Placental pericyte (primary cell): ENCODE results near the gene OTOG. TPM values are rescaled to one million over a fixed set of nuclear protein-coding genes. Genes with fewer than 3 reads are reported as not detected.

Experiments
- total RNA-seq: library from RNA; depleted of rRNA; stranded (reverse); fragments of >200 nt; gene quantifications from 2 replicates; pipeline ENCODE4 v1.2.3, GENCODE V29; 2012

OTOG gene
- total RNA-seq, result not detected in 2 replicates

DNA sequence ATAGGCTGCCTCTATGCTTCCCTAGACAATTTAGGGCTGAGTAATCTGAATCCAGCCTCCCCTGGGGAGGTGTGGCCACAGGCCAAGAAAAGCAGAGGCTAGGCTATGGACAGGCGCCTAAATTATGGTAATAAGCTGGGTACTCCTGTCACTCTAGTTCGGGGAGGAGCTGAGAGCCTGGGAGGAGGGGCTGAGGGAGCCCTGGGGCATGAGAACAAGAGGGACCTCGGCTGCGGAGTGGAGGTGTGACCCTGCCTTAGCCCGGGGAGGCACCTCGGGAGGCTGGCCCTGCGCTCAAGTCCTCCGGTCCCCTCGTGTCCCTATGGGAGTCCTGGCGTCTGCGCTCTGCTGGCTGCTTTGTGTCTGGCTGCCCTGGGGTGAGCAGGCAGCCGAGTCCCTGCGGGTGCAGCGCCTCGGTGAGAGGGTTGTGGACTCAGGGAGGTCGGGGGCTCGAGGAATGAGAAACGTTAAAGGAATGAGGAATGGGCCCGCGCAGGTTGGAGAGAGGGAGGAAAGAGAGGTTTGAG lies at the start of gene OTOG:
TSS of gene OTOG (plus strand) at position 209 of the 527 bp plus-strand sequence. CDS start at position 323, 114 bp downstream.

DNA sequence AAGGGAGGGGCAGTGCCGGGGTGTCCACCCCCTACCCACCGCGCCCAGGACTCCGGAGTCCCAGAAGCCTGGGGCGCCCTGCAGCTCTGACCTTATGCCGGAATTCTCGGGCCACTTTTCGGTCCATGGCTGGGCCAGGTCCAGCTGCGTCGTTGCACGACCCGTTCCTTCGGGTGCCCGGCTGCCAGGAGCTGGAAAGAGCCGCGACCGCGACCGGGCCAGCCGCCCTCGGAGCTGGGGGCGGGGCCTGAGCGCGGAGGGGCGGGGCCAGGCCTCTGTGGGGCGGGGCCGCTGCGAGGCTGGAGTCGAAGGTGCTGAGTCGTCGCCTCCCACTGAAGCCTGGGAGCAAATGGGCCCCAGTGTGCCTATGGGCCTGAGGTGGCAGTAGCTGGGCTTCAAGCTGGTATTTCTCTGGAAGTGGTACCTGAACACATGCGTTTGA lies 2.9 kb upstream of the OTOG start, which contains the start of gene USH1C:
TSS of gene USH1C (minus strand) at position 236 of the 442 bp plus-strand sequence. CDS start at position 127, 109 bp downstream.

Other genes with a start within 250 kb of the OTOG start
- gene NCR3LG1, start 195.5 kb upstream of the OTOG start, total RNA-seq, result 12.7 and 17.5 TPM in 2 replicates
- not detected in 2 replicates for gene KCNJ11, start 158.6 kb upstream of the OTOG start, total RNA-seq
- not detected in 2 replicates for gene ABCC8, start 70.4 kb upstream of the OTOG start, total RNA-seq
- not detected in 2 replicates for gene USH1C, start 2.8 kb upstream of the OTOG start, total RNA-seq
- not detected in 2 replicates for gene MYOD1, start 172.3 kb downstream of the OTOG start, total RNA-seq
- gene KCNC1, start 187.5 kb downstream of the OTOG start, total RNA-seq, result not detected in 2 replicates